ES-I3 (cell line): ENCODE measurements around the gene RER1.

Experiments
- H3K36me3 ChIP-seq: 2 replicates; pipeline ENCODE4 v1.6.1; 2013; ENCODE audit warnings: mild to moderate bottlenecking, low read length, control low read depth, moderate library complexity; ENCODE audit not compliant: insufficient read depth
- H3K4me1 ChIP-seq: 2 replicates; pipeline ENCODE4 v1.6.1; 2013; ENCODE audit warnings: mild to moderate bottlenecking, control low read depth, low read length; ENCODE audit not compliant: insufficient read depth
- H3K9ac ChIP-seq: 2 replicates; pipeline ENCODE4 v1.6.1; 2013; ENCODE audit warnings: low read depth, mild to moderate bottlenecking, low read length, moderate library complexity
- H3K9me3 ChIP-seq: 2 replicates; pipeline ENCODE4 v1.6.1; 2013; ENCODE audit warnings: mild to moderate bottlenecking, low read length, moderate library complexity; ENCODE audit not compliant: control insufficient read depth, insufficient read depth

RER1 gene

GRCh38 chr1:2388004-2388913 lies 3.4 kb upstream of the RER1 start:
- H3K4me1 ChIP-seq, result peaks cover 6% of the 10 kb centered on the region; the same call in 1 of the 2 replicates
- no peaks in the 10 kb centered on the region for H3K9me3 ChIP-seq
- H3K9ac ChIP-seq, result no peak overlapping the region

GRCh38 chr1:2389644-2390043 lies 2.0 kb upstream of the RER1 start:
- Histone ChIP-seq H3K4me1 (peaks cover 6% of the 10 kb centered on the region; the same call in 1 of the 2 replicates), H3K9ac (no peak overlapping the region), H3K36me3 (peaks cover 7% of the 10 kb centered on the region; the same call in 1 of the 2 replicates), H3K9me3 (no peaks in the 10 kb centered on the region)

More at GRCh38 chr1:2388004-2388913, 3.4 kb upstream of the RER1 start:
- no peaks in the 10 kb centered on the region; the same call in 1 of the 2 replicates for H3K36me3 ChIP-seq

- Histone ChIP-seq H3K9me3 (no peaks in the 10 kb centered on the region), H3K4me1 (peaks cover 6% of the 10 kb centered on the region; the same call in 1 of the 2 replicates), H3K36me3 (peaks cover 7% of the 10 kb centered on the region; the same call in 1 of the 2 replicates), H3K9ac (peak overlapping the region; percentile 95)
Measured at GRCh38 chr1:2391931-2392509, 379 bp downstream of the RER1 start.

GRCh38 chr1:2392686-2393085 lies 1.0 kb downstream of the RER1 start:
- Histone ChIP-seq H3K36me3 (peaks cover 7% of the 10 kb centered on the region; the same call in 1 of the 2 replicates), H3K9ac (peak overlapping the region; percentile 95; the same call in 1 of the 2 replicates), H3K4me1 (peaks cover 6% of the 10 kb centered on the region; the same call in 1 of the 2 replicates), H3K9me3 (no peaks in the 10 kb centered on the region)

GRCh38 chr1:2393471-2393877 lies 1.8 kb downstream of the RER1 start:
- Histone ChIP-seq H3K4me1 (peaks cover 6% of the 10 kb centered on the region; the same call in 1 of the 2 replicates), H3K36me3 (peaks cover 10% of the 10 kb centered on the region; the same call in 1 of the 2 replicates), H3K9me3 (no peaks in the 10 kb centered on the region), H3K9ac (no peak overlapping the region)

GRCh38 chr1:2394220-2394619 lies 2.6 kb downstream of the RER1 start:
- H3K9ac ChIP-seq, result no peak overlapping the region
- H3K9me3 ChIP-seq, result no peaks in the 10 kb centered on the region
- H3K4me1 ChIP-seq, result peaks cover 6% of the 10 kb centered on the region; the same call in 1 of the 2 replicates
- H3K36me3 ChIP-seq, result peaks cover 10% of the 10 kb centered on the region; the same call in 1 of the 2 replicates

GRCh38 chr1:2394761-2395160 lies 3.1 kb downstream of the RER1 start:
- Histone ChIP-seq H3K9me3 (no peaks in the 10 kb centered on the region), H3K36me3 (peaks cover 10% of the 10 kb centered on the region; the same call in 1 of the 2 replicates), H3K9ac (no peak overlapping the region), H3K4me1 (peaks cover 6% of the 10 kb centered on the region; the same call in 1 of the 2 replicates)

GRCh38 chr1:2395245-2395644 lies 3.6 kb downstream of the RER1 start:
- Histone ChIP-seq H3K4me1 (peaks cover 6% of the 10 kb centered on the region; the same call in 1 of the 2 replicates), H3K36me3 (peaks cover 10% of the 10 kb centered on the region; the same call in 1 of the 2 replicates), H3K9me3 (no peaks in the 10 kb centered on the region), H3K9ac (no peak overlapping the region)

- Histone ChIP-seq H3K4me1 (peaks cover 6% of the 10 kb centered on the region; the same call in 1 of the 2 replicates), H3K9ac (no peak overlapping the region), H3K36me3 (peaks cover 13% of the 10 kb centered on the region; the same call in 1 of the 2 replicates), H3K9me3 (no peaks in the 10 kb centered on the region)
Measured at GRCh38 chr1:2396059-2396458, 4.4 kb downstream of the RER1 start.

GRCh38 chr1:2396476-2396875 lies 4.8 kb downstream of the RER1 start:
- H3K9ac ChIP-seq, result no peak overlapping the region
- H3K36me3 ChIP-seq, result peaks cover 13% of the 10 kb centered on the region; the same call in 1 of the 2 replicates
- H3K9me3 ChIP-seq, result no peaks in the 10 kb centered on the region
- H3K4me1 ChIP-seq, result peaks cover 6% of the 10 kb centered on the region; the same call in 1 of the 2 replicates

- no peak overlapping the region for H3K9ac ChIP-seq
Measured at GRCh38 chr1:2397007-2397679, 5.5 kb downstream of the RER1 start.

GRCh38 chr1:2398871-2399270 lies 7.2 kb downstream of the RER1 start:
- no peak overlapping the region for H3K9ac ChIP-seq
- no peaks in the 10 kb centered on the region for H3K9me3 ChIP-seq
- no peaks in the 10 kb centered on the region for H3K4me1 ChIP-seq
- H3K36me3 ChIP-seq, result peaks cover 11% of the 10 kb centered on the region

More at GRCh38 chr1:2397007-2397679, 5.5 kb downstream of the RER1 start:
- H3K9me3 ChIP-seq, result no peaks in the 10 kb centered on the region
- H3K36me3 ChIP-seq, result peaks cover 13% of the 10 kb centered on the region; the same call in 1 of the 2 replicates
- peaks cover 6% of the 10 kb centered on the region; the same call in 1 of the 2 replicates for H3K4me1 ChIP-seq

- Histone ChIP-seq H3K9ac (no peak overlapping the region), H3K4me1 (no peaks in the 10 kb centered on the region), H3K36me3 (peaks cover 9% of the 10 kb centered on the region), H3K9me3 (no peaks in the 10 kb centered on the region)
Measured at GRCh38 chr1:2399890-2400575, 8.4 kb downstream of the RER1 start.
